ENCODE results near the gene TGM2. TPM values are rescaled to one million over a fixed set of nuclear protein-coding genes. Genes with fewer than 3 reads are reported as not detected.

The TGM2 gene
- total and polyA plus RNA-seq, 9 of the 15 experiments (the other 6 are each of a cell fraction or from before 2014, with no cell fraction given) = 5.5 to 78.5 (median 37.6) TPM

DNA sequence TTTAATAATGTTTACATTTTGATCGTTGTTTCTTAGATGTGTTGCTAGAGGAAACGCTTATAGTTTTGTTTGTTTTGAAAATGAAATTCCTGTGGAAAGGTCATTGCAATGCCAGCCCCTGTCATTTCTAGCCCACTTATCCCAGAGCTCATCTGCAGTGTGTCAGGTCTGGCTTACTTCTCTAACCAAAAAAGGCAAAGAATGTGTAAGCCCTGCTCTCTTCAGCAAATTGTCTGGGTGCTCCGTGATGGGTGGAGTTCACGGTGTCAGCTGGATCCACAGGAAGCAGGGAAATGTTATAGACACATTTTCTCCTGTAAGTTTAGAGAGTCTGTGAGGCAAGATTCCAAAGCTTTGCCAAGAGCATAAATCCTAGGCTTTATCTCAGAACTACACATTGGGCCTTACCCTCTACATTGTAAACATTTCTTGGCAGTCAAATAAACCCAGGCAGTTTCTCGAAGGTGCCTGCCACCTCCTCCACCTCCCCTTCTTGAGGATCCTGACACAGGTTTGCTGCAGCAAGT, 80.6 kb downstream of the TGM2 start (continued):
- TF ChIP-seq, protein P1, sequence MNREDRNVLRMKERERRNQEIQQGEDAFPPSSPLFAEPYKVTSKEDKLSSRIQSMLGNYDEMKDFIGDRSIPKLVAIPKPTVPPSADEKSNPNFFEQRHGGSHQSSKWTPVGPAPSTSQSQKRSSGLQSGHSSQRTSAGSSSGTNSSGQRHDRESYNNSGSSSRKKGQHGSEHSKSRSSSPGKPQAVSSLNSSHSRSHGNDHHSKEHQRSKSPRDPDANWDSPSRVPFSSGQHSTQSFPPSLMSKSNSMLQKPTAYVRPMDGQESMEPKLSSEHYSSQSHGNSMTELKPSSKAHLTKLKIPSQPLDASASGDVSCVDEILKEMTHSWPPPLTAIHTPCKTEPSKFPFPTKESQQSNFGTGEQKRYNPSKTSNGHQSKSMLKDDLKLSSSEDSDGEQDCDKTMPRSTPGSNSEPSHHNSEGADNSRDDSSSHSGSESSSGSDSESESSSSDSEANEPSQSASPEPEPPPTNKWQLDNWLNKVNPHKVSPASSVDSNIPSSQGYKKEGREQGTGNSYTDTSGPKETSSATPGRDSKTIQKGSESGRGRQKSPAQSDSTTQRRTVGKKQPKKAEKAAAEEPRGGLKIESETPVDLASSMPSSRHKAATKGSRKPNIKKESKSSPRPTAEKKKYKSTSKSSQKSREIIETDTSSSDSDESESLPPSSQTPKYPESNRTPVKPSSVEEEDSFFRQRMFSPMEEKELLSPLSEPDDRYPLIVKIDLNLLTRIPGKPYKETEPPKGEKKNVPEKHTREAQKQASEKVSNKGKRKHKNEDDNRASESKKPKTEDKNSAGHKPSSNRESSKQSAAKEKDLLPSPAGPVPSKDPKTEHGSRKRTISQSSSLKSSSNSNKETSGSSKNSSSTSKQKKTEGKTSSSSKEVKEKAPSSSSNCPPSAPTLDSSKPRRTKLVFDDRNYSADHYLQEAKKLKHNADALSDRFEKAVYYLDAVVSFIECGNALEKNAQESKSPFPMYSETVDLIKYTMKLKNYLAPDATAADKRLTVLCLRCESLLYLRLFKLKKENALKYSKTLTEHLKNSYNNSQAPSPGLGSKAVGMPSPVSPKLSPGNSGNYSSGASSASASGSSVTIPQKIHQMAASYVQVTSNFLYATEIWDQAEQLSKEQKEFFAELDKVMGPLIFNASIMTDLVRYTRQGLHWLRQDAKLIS (CRISPR knock-in tag; IDR thresholded peaks at IDR 0.05) = no peak
- no peak for TF ChIP-seq JUND (IDR thresholded peaks at IDR 0.05; ENCODE audit: borderline replicate concordance, low read depth, low read length)
- peak; percentile 25; the same call in 1 of the 3 replicates for TF ChIP-seq JUND (tag; IDR thresholded peaks at IDR 0.05; ENCODE audit: borderline replicate concordance, low read depth, low read length)
- TF ChIP-seq STAT5A (IDR thresholded peaks at IDR 0.05; ENCODE audit: borderline replicate concordance, low read length) = peak; percentile 38; the same call in 1 of the 2 replicates
- no peak for TF ChIP-seq TEAD2 (tag; IDR thresholded peaks at IDR 0.05)
- TF ChIP-seq, protein P2, sequence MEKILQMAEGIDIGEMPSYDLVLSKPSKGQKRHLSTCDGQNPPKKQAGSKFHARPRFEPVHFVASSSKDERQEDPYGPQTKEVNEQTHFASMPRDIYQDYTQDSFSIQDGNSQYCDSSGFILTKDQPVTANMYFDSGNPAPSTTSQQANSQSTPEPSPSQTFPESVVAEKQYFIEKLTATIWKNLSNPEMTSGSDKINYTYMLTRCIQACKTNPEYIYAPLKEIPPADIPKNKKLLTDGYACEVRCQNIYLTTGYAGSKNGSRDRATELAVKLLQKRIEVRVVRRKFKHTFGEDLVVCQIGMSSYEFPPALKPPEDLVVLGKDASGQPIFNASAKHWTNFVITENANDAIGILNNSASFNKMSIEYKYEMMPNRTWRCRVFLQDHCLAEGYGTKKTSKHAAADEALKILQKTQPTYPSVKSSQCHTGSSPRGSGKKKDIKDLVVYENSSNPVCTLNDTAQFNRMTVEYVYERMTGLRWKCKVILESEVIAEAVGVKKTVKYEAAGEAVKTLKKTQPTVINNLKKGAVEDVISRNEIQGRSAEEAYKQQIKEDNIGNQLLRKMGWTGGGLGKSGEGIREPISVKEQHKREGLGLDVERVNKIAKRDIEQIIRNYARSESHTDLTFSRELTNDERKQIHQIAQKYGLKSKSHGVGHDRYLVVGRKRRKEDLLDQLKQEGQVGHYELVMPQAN (IDR thresholded peaks at IDR 0.05; ENCODE audit: borderline replicate concordance) = no peak
- TF ChIP-seq, protein P3, sequence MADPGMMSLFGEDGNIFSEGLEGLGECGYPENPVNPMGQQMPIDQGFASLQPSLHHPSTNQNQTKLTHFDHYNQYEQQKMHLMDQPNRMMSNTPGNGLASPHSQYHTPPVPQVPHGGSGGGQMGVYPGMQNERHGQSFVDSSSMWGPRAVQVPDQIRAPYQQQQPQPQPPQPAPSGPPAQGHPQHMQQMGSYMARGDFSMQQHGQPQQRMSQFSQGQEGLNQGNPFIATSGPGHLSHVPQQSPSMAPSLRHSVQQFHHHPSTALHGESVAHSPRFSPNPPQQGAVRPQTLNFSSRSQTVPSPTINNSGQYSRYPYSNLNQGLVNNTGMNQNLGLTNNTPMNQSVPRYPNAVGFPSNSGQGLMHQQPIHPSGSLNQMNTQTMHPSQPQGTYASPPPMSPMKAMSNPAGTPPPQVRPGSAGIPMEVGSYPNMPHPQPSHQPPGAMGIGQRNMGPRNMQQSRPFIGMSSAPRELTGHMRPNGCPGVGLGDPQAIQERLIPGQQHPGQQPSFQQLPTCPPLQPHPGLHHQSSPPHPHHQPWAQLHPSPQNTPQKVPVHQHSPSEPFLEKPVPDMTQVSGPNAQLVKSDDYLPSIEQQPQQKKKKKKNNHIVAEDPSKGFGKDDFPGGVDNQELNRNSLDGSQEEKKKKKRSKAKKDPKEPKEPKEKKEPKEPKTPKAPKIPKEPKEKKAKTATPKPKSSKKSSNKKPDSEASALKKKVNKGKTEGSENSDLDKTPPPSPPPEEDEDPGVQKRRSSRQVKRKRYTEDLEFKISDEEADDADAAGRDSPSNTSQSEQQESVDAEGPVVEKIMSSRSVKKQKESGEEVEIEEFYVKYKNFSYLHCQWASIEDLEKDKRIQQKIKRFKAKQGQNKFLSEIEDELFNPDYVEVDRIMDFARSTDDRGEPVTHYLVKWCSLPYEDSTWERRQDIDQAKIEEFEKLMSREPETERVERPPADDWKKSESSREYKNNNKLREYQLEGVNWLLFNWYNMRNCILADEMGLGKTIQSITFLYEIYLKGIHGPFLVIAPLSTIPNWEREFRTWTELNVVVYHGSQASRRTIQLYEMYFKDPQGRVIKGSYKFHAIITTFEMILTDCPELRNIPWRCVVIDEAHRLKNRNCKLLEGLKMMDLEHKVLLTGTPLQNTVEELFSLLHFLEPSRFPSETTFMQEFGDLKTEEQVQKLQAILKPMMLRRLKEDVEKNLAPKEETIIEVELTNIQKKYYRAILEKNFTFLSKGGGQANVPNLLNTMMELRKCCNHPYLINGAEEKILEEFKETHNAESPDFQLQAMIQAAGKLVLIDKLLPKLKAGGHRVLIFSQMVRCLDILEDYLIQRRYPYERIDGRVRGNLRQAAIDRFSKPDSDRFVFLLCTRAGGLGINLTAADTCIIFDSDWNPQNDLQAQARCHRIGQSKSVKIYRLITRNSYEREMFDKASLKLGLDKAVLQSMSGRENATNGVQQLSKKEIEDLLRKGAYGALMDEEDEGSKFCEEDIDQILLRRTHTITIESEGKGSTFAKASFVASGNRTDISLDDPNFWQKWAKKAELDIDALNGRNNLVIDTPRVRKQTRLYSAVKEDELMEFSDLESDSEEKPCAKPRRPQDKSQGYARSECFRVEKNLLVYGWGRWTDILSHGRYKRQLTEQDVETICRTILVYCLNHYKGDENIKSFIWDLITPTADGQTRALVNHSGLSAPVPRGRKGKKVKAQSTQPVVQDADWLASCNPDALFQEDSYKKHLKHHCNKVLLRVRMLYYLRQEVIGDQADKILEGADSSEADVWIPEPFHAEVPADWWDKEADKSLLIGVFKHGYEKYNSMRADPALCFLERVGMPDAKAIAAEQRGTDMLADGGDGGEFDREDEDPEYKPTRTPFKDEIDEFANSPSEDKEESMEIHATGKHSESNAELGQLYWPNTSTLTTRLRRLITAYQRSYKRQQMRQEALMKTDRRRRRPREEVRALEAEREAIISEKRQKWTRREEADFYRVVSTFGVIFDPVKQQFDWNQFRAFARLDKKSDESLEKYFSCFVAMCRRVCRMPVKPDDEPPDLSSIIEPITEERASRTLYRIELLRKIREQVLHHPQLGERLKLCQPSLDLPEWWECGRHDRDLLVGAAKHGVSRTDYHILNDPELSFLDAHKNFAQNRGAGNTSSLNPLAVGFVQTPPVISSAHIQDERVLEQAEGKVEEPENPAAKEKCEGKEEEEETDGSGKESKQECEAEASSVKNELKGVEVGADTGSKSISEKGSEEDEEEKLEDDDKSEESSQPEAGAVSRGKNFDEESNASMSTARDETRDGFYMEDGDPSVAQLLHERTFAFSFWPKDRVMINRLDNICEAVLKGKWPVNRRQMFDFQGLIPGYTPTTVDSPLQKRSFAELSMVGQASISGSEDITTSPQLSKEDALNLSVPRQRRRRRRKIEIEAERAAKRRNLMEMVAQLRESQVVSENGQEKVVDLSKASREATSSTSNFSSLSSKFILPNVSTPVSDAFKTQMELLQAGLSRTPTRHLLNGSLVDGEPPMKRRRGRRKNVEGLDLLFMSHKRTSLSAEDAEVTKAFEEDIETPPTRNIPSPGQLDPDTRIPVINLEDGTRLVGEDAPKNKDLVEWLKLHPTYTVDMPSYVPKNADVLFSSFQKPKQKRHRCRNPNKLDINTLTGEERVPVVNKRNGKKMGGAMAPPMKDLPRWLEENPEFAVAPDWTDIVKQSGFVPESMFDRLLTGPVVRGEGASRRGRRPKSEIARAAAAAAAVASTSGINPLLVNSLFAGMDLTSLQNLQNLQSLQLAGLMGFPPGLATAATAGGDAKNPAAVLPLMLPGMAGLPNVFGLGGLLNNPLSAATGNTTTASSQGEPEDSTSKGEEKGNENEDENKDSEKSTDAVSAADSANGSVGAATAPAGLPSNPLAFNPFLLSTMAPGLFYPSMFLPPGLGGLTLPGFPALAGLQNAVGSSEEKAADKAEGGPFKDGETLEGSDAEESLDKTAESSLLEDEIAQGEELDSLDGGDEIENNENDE (IDR thresholded peaks at IDR 0.05; ENCODE audit: low read depth, low read length) = no peak
- TF ChIP-seq WHSC1 (IDR thresholded peaks at IDR 0.05; ENCODE audit: low read length) = no peak
- TF ChIP-seq CCNT2 (IDR thresholded peaks at IDR 0.05; ENCODE audit: borderline replicate concordance, extremely low read depth, insufficient read length, low read depth, low read length) = no peak
- 0 out of 2 replicates have a peak, but pooled peaks have one; percentile 34 for TF ChIP-seq MYNN (IDR thresholded peaks at IDR 0.05)
- no peak for TF ChIP-seq MYNN (CRISPR knock-in tag; IDR thresholded peaks at IDR 0.05)
